Glutamatergic neuron (in vitro differentiated cells): ENCODE measurements around the gene ZNF136. TPM values are rescaled to one million over a fixed set of nuclear protein-coding genes. Genes with fewer than 3 reads are reported as not detected.
A peak's percentile ranks its signal among the peaks of the same experiment; 100 is the strongest.

Source experiments
- DNase-seq: peaks from one replicate; pipeline ENCODE4 v3.0.0; 2022
- H3K27ac Mint-ChIP-seq: one replicate; pipeline ENCODE4 v1.8.0; 2020; ENCODE audit warnings: mild to moderate bottlenecking, mixed read lengths, inconsistent platforms; ENCODE audit not compliant: unreplicated experiment
- H3K27me3 Mint-ChIP-seq: one replicate; pipeline ENCODE4 v1.8.0; 2020; ENCODE audit warnings: mild to moderate bottlenecking, moderate library complexity, mixed read lengths, inconsistent platforms; ENCODE audit not compliant: unreplicated experiment
- H3K36me3 Mint-ChIP-seq: one replicate; pipeline ENCODE4 v1.8.0; 2020; ENCODE audit warnings: mild to moderate bottlenecking, mixed read lengths, inconsistent platforms; ENCODE audit not compliant: unreplicated experiment
- H3K4me1 Mint-ChIP-seq: one replicate; pipeline ENCODE4 v1.8.0; 2020; ENCODE audit warnings: mild to moderate bottlenecking, low read depth, mixed read lengths, inconsistent platforms; ENCODE audit not compliant: unreplicated experiment
- H3K4me3 Mint-ChIP-seq: one replicate; pipeline ENCODE4 v1.8.0; 2020; ENCODE audit warnings: mild to moderate bottlenecking, mixed read lengths, inconsistent platforms; ENCODE audit not compliant: unreplicated experiment
- H3K9me3 Mint-ChIP-seq: one replicate; pipeline ENCODE4 v1.8.0; 2020; ENCODE audit warnings: mild to moderate bottlenecking, moderate library complexity, mixed read lengths, inconsistent platforms; ENCODE audit not compliant: unreplicated experiment
- CTCF ChIP-seq: fragments of 200-600 bp; sonication (generic); IDR thresholded peaks from one replicate; pipeline ENCODE4 v1.5.0; 2021; ENCODE audit not compliant: partially characterized antibody, unreplicated experiment
- total RNA-seq: library from RNA; stranded (reverse); fragmentation: NEBNext Ultra II Directional; extraction: Animal tissue kit (Norgen Biotek cat#: 25700); gene quantifications from one replicate; pipeline ENCODE4 v1.2.1, GENCODE V29; 2021; ENCODE audit not compliant: unreplicated experiment

ZNF136 gene
- total RNA-seq, 1 donor from 2014 or later, result 15.5 TPM

- Mint-ChIP-seq H3K9me3 (peaks cover 12% of the 10 kb centered on the region), H3K36me3 (peaks cover 24% of the 10 kb centered on the region), H3K4me1 (peaks cover 21% of the 10 kb centered on the region), H3K27me3 (peaks cover 3% of the 10 kb centered on the region), H3K27ac (peak overlapping the region; percentile 87), H3K4me3 (peak overlapping the region; percentile 93)
- TF ChIP-seq CTCF, result peak; percentile 89
- peak; percentile 87 for DNase-seq
Measured at GRCh38 chr19:12140545-12141404, 22.1 kb upstream of the ZNF136 start.

DNA sequence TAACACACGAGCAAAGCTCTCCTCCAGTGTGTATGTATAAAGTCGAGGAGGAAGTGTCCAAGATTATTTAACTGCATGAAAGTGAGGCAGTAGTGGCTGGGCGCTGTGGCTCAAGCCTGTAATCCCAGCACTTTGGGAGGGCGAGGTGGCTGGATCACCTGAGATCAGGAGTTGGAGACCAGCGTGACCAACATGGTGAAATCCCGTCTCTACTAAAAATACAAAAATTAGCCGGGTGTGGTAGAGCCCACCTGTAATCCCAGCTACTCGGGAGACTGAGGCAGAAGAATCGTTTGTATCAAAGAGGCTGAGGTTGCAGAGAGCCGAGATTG is 21.5 kb upstream of the ZNF136 start:
- H3K36me3 Mint-ChIP-seq, result peaks cover 29% of the 10 kb centered on the region
- DNase-seq, result no peak
- peak overlapping the region; percentile 93 for H3K4me3 Mint-ChIP-seq
- peaks cover 21% of the 10 kb centered on the region for H3K4me1 Mint-ChIP-seq
- peaks cover 3% of the 10 kb centered on the region for H3K27me3 Mint-ChIP-seq
- peaks cover 12% of the 10 kb centered on the region for H3K9me3 Mint-ChIP-seq
- TF ChIP-seq CTCF, result peak; percentile 51
- H3K27ac Mint-ChIP-seq, result peak overlapping the region; percentile 87

DNA sequence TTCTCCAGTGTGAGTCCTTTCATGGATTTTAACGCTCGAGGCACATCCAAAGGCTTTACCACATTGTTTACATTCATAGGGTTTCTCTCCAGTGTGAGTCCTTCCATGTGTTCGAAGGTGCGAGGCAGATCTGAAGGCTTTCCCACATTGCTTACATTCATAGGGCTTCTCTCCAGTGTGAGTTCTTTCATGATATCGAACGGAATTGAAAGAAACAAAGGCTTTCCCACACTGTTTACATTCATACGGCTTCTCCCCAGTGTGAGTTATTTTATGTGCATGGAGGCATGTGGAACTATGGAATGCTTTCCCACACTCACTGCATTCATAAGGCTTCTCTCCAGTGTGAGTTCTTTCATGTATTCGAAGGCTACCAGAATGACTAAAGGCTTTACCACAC is 17.5 kb upstream of the ZNF136 start:
- Mint-ChIP-seq H3K4me1 (peaks cover 9% of the 10 kb centered on the region), H3K27me3 (no peaks in the 10 kb centered on the region), H3K4me3 (no peak overlapping the region), H3K27ac (no peak overlapping the region), H3K36me3 (peaks cover 34% of the 10 kb centered on the region), H3K9me3 (peaks cover 13% of the 10 kb centered on the region)
- DNase-seq, result no peak
- TF ChIP-seq CTCF, result no peak

- H3K4me3 Mint-ChIP-seq, result peak overlapping the region; percentile 90
- no peak for DNase-seq
- peaks cover 5% of the 10 kb centered on the region for H3K27me3 Mint-ChIP-seq
- no peak for TF ChIP-seq CTCF
- peak overlapping the region; percentile 69 for H3K27ac Mint-ChIP-seq
- H3K4me1 Mint-ChIP-seq, result peaks cover 7% of the 10 kb centered on the region
- H3K36me3 Mint-ChIP-seq, result peaks cover 9% of the 10 kb centered on the region
- peaks cover 1% of the 10 kb centered on the region for H3K9me3 Mint-ChIP-seq
Measured at GRCh38 chr19:12155324-12155860, 7.5 kb upstream of the ZNF136 start.
